Measurements from ENCODE around the gene MRPL4. TPM values are rescaled to one million over a fixed set of nuclear protein-coding genes. Genes with fewer than 3 reads are reported as not detected.
A peak's percentile ranks its signal among the peaks of the same experiment; 100 is the strongest.

MRPL4 gene
- polyA plus RNA-seq: 10 to 100 TPM; 25.7 to 71.6 TPM

DNA sequence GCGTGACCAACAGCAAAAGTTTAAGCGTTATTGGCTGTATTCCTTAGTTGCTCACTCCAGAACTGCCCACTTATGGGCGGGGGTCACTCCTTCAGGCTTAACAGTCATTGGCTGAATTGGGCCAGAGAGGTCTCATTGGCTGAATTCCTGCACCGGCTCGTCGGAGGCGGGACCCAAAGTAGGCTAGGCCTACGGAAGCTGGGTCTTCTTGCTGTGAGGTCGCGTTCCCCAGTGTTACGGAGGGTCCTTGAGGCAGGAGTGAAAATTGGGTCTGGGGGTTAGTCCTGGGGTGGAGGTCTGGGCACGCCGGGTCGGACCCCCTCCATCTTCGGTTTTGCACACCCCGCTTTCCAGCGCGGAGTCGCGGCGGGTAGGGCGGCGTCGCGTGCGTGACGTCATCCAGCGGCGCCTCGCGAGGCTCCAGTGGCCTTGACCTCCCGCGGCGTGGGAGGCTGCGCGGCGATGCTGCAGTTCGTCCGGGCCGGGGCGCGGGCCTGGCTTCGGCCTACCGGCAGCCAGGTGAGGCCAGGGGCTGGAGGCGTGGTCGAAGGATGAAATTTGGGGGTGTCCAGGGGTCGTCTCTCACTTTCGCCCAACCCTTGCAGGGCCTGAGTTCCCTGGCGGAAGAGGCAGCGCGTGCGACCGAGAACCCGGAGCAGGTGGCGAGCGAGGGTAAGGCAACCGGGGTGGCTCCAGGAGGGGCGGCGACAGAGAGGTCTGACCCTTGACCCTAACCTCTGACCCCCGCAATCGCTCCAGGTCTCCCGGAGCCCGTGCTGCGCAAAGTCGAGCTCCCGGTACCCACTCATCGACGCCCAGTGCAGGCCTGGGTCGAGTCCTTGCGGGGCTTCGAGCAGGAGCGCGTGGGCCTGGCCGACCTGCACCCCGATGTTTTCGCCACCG is at the start of gene MRPL4:
TSS of gene MRPL4 (plus strand) at position 423 of the 903 bp plus-strand sequence. CDS start at position 463, 40 bp downstream.
- Histone ChIP-seq H3K4me3 (ENCODE audit: low read depth in 1 of 2, low read length in 2 of 2) (peak within 1 kb of the TSS; percentile 87 to 89), H3K4me1 (ENCODE audit: control insufficient read depth in 2 of 2, insufficient read depth in 2 of 2, low read length in 1 of 2) (no peaks in the 10 kb centered on the region), H3K27ac (ENCODE audit: low read depth in 2 of 2, low read length in 1 of 2) (peak within 1 kb of the TSS; percentile 73 to 92), H3K27me3 (ENCODE audit: control insufficient read depth in 1 of 2, insufficient read depth in 2 of 2, low read length in 2 of 2) (no peaks in the 10 kb centered on the region), H3K9me3 (ENCODE audit: control insufficient read depth in 2 of 2, insufficient read depth in 1 of 2, low read depth in 1 of 2, low read length in 1 of 2) (no peaks in the 10 kb centered on the region), H3K36me3 (ENCODE audit: control insufficient read depth in 2 of 2, insufficient read depth in 2 of 2, low read length in 1 of 2) (peaks cover 9 to 17% of the 10 kb centered on the region in 2 donors)
- 0 to 1% methylated on average over 76 to 77 of the region's 77 CpGs for WGBS, 2 donors

DNA sequence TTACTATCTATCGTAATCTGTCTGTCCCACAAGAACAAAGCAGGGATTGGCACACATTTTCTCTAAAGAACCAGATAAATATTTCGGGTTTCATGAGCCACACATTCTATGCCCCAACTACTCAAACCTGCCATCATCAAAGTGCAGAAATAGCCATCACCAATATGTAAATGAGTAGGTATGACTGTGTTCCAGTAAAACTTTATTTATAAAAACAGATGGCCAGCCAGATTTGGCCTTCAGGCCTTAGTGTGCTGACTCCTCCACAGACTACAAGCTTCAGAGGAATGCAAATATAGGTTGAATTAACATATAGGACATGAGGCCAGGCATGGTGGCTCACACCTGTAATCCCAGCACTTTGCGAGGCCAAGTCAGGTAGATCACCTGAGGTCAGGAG is 48.3 kb upstream of the MRPL4 start:
- no peaks in the 10 kb centered on the region for H3K9me3 ChIP-seq (ENCODE audit: control insufficient read depth in 2 of 2, insufficient read depth in 1 of 2, low read depth in 1 of 2, low read length in 1 of 2)
- H3K36me3 ChIP-seq (ENCODE audit: control insufficient read depth in 2 of 2, insufficient read depth in 2 of 2, low read length in 1 of 2): no peaks in the 10 kb centered on the region
- no peaks in the 10 kb centered on the region for H3K27me3 ChIP-seq (ENCODE audit: control insufficient read depth in 1 of 2, insufficient read depth in 2 of 2, low read length in 2 of 2)
- no peaks in the 10 kb centered on the region for H3K4me1 ChIP-seq (ENCODE audit: control insufficient read depth in 2 of 2, insufficient read depth in 2 of 2, low read length in 1 of 2)
- WGBS, 2 donors: 94 to 97% methylated on average over 3 of the region's 3 CpGs
- no peak overlapping the region for H3K4me3 ChIP-seq (ENCODE audit: low read depth in 1 of 2, low read length in 2 of 2)
- no peak overlapping the region for H3K27ac ChIP-seq (ENCODE audit: low read depth in 2 of 2, low read length in 1 of 2)

DNA sequence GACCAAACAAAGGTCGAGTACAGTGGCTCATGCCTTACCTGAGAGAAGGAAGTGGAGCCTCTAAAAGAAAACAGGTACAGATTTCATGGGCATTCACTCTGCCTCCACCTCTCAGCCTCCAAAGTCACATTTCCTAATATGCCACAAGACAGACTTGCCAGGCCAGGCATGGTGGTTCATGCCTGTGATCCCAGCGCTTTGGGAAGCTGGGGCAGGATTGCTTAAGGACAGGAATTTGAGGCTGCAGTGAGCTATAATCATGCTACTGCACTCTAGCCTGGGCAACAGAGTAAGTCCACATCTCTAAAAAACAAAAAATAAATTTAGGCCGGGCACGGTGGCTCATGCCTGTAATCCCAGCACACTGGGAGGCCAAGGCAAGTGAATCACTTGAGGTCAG is 46.4 kb upstream of the MRPL4 start:
- H3K4me1 ChIP-seq (ENCODE audit: control insufficient read depth in 2 of 2, insufficient read depth in 2 of 2, low read length in 1 of 2): no peaks in the 10 kb centered on the region
- 91 to 96% methylated on average over 4 of the region's 4 CpGs for WGBS, 2 donors
- H3K27me3 ChIP-seq (ENCODE audit: control insufficient read depth in 1 of 2, insufficient read depth in 2 of 2, low read length in 2 of 2): no peaks in the 10 kb centered on the region
- no peaks in the 10 kb centered on the region for H3K36me3 ChIP-seq (ENCODE audit: control insufficient read depth in 2 of 2, insufficient read depth in 2 of 2, low read length in 1 of 2)
- no peak overlapping the region for H3K27ac ChIP-seq (ENCODE audit: low read depth in 2 of 2, low read length in 1 of 2)
- H3K9me3 ChIP-seq (ENCODE audit: control insufficient read depth in 2 of 2, insufficient read depth in 1 of 2, low read depth in 1 of 2, low read length in 1 of 2): no peaks in the 10 kb centered on the region
- no peak overlapping the region for H3K4me3 ChIP-seq (ENCODE audit: low read depth in 1 of 2, low read length in 2 of 2)

DNA sequence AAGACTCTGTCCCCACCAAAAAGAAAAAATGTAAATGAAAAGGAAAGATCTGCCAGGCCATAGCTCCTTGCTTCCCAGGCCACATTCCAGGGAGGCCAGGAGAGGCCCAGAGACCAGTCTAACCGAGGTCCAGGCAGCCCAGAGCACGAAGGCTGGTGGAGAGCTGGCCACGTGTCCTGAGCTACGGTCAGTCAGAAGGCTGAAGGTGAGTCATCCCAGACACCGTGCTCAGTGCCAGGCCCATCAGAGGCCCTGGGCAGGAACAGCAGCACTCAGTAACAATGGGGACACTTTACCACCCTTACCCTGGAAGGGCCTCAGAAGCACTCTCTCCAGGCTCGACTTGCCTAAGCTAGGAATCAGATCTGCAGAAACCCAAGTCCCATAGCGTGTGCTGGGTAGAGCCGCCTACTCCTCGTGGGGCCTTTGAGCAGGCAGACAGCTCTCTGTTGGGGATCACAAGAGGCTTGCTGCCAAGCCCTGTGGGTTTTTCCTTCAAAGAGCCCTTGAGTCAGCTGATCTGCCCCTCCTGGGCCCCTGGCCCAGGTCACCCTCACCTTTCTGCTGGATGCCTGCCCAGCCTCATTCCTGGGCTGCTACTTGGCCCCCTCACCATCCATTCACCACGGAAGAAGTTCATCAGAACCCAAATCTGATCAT is 45.7 kb upstream of the MRPL4 start:
- Histone ChIP-seq H3K27me3 (ENCODE audit: control insufficient read depth in 1 of 2, insufficient read depth in 2 of 2, low read length in 2 of 2) (no peaks in the 10 kb centered on the region), H3K4me1 (ENCODE audit: control insufficient read depth in 2 of 2, insufficient read depth in 2 of 2, low read length in 1 of 2) (no peaks in the 10 kb centered on the region), H3K27ac (ENCODE audit: low read depth in 2 of 2, low read length in 1 of 2) (no peak overlapping the region), H3K4me3 (ENCODE audit: low read depth in 1 of 2, low read length in 2 of 2) (no peak overlapping the region), H3K9me3 (ENCODE audit: control insufficient read depth in 2 of 2, insufficient read depth in 1 of 2, low read depth in 1 of 2, low read length in 1 of 2) (no peaks in the 10 kb centered on the region), H3K36me3 (ENCODE audit: control insufficient read depth in 2 of 2, insufficient read depth in 2 of 2, low read length in 1 of 2) (no peaks in the 10 kb centered on the region)
- WGBS, 2 donors: 74 to 80% methylated on average over 10 of the region's 10 CpGs

DNA sequence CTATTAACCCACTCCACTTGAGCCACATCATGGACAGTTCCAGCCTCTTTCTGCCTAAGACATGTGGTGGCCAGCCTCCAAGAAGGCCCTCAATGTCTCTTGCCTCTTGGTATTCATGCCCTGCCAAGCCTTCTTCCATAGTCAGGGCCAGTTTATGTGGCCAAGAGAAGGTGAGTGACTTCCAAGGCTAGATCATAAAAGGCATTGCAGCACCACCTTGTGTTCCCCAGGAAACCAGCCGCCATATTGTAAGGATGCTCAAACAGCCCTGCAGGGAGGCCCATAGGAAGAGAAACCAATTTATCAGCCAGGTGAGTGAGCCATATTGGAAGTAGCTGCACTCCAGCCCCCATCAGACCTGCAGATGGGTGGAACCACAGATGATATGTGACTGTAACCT is 45.0 kb upstream of the MRPL4 start:
- Histone ChIP-seq H3K4me1 (ENCODE audit: control insufficient read depth in 2 of 2, insufficient read depth in 2 of 2, low read length in 1 of 2) (no peaks in the 10 kb centered on the region), H3K27me3 (ENCODE audit: control insufficient read depth in 1 of 2, insufficient read depth in 2 of 2, low read length in 2 of 2) (no peaks in the 10 kb centered on the region), H3K9me3 (ENCODE audit: control insufficient read depth in 2 of 2, insufficient read depth in 1 of 2, low read depth in 1 of 2, low read length in 1 of 2) (no peaks in the 10 kb centered on the region), H3K36me3 (ENCODE audit: control insufficient read depth in 2 of 2, insufficient read depth in 2 of 2, low read length in 1 of 2) (no peaks in the 10 kb centered on the region), H3K4me3 (ENCODE audit: low read depth in 1 of 2, low read length in 2 of 2) (no peak overlapping the region), H3K27ac (ENCODE audit: low read depth in 2 of 2, low read length in 1 of 2) (no peak overlapping the region)
- WGBS, 2 donors: 98 to 100% methylated on average over 1 of the region's 1 CpG

DNA sequence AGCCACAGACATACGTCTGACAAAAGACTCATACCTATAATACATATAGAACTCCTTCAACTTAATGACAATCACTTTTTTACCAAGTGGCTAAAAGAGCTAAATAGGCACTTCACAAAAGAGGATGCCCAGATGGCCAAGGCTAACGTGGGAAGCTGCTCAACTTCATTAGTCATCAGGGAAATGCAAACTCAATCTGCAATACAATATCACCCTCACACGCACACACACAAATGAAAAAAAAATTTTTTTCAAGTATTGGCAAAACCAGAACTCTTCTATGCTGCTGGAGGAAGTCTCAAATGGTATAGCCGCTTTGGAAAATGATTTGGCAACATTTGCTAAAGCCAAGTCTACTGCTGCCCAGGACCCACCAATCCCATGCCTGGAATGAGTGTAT is 42.7 kb upstream of the MRPL4 start:
- no peaks in the 10 kb centered on the region for H3K36me3 ChIP-seq (ENCODE audit: control insufficient read depth in 2 of 2, insufficient read depth in 2 of 2, low read length in 1 of 2)
- 55 to 61% methylated on average over 4 of the region's 4 CpGs for WGBS, 2 donors

DNA sequence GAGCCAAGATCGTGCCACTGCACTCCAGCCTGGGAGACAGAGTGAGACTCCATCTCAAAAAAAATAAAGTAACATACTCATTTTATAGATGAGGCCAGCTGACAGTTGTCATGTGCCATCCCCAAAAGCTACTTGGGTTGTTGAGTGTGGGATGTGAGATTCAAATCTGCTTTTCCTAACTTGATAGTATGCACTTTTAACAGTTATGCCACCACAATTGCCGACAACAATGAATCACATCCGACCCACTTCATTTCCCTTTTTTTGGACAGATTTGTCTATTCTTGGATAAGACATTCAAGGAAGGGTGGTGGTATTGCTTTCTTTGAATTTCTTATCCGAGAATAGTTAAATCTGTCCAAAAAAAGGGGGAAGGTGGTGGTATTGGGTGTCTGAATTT is 41.0 kb upstream of the MRPL4 start:
- Histone ChIP-seq H3K27ac (ENCODE audit: low read depth in 2 of 2, low read length in 1 of 2) (no peak overlapping the region), H3K27me3 (ENCODE audit: control insufficient read depth in 1 of 2, insufficient read depth in 2 of 2, low read length in 2 of 2) (no peaks in the 10 kb centered on the region), H3K9me3 (ENCODE audit: control insufficient read depth in 2 of 2, insufficient read depth in 1 of 2, low read depth in 1 of 2, low read length in 1 of 2) (no peaks in the 10 kb centered on the region), H3K4me1 (ENCODE audit: control insufficient read depth in 2 of 2, insufficient read depth in 2 of 2, low read length in 1 of 2) (no peaks in the 10 kb centered on the region), H3K36me3 (ENCODE audit: control insufficient read depth in 2 of 2, insufficient read depth in 2 of 2, low read length in 1 of 2) (no peaks in the 10 kb centered on the region), H3K4me3 (ENCODE audit: low read depth in 1 of 2, low read length in 2 of 2) (no peak overlapping the region)
- 86 to 87% methylated on average over 4 of the region's 4 CpGs for WGBS, 2 donors

More for the DNA sequence above, 42.7 kb upstream of the MRPL4 start:
- Histone ChIP-seq H3K4me1 (ENCODE audit: control insufficient read depth in 2 of 2, insufficient read depth in 2 of 2, low read length in 1 of 2) (no peaks in the 10 kb centered on the region), H3K4me3 (ENCODE audit: low read depth in 1 of 2, low read length in 2 of 2) (no peak overlapping the region), H3K27me3 (ENCODE audit: control insufficient read depth in 1 of 2, insufficient read depth in 2 of 2, low read length in 2 of 2) (no peaks in the 10 kb centered on the region), H3K9me3 (ENCODE audit: control insufficient read depth in 2 of 2, insufficient read depth in 1 of 2, low read depth in 1 of 2, low read length in 1 of 2) (no peaks in the 10 kb centered on the region), H3K27ac (ENCODE audit: low read depth in 2 of 2, low read length in 1 of 2) (no peak overlapping the region)

DNA sequence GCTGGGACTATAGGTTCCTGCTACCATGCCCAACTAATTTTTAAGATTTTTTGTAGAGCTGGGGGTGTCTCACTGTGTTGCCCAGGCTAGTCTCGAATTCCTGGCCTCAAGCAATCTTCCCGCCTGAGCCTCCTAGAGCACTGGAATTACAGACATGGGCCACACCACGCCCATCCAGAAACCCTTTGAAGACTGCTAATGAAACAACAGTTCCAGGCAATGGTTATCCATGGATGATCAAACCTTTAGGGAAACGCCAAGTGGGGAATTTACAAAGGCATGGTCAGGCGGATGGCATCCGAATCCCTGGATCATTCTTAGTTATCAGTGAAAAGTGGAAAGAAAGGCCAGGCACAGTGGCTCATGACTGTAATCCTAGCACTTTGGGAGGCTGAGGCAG is 40.3 kb upstream of the MRPL4 start:
- WGBS, 2 donors: 63 to 65% methylated on average over 6 of the region's 6 CpGs
- Histone ChIP-seq H3K27me3 (ENCODE audit: control insufficient read depth in 1 of 2, insufficient read depth in 2 of 2, low read length in 2 of 2) (no peaks in the 10 kb centered on the region), H3K27ac (ENCODE audit: low read depth in 2 of 2, low read length in 1 of 2) (no peak overlapping the region), H3K4me3 (ENCODE audit: low read depth in 1 of 2, low read length in 2 of 2) (no peak overlapping the region), H3K9me3 (ENCODE audit: control insufficient read depth in 2 of 2, insufficient read depth in 1 of 2, low read depth in 1 of 2, low read length in 1 of 2) (no peaks in the 10 kb centered on the region), H3K4me1 (ENCODE audit: control insufficient read depth in 2 of 2, insufficient read depth in 2 of 2, low read length in 1 of 2) (no peaks in the 10 kb centered on the region), H3K36me3 (ENCODE audit: control insufficient read depth in 2 of 2, insufficient read depth in 2 of 2, low read length in 1 of 2) (no peaks in the 10 kb centered on the region)

DNA sequence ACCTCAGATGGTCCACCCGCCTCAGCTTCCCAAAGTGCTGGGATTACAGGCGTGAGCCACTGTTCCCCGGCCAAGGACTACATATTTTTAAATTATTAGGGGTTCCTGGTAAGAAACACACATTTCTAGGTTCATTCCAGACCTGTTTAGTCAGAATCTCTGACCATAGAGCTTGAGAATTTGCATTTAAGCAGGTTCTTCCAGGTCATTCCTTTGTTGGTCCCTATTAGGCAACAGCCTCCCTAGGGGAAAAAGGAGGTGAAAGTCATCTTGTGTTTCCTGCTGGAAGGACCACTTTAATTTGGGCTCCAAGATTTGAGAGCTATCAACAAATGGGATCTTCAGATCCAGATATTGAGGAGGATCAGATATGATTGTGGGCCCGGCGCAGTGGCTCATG is 37.2 kb upstream of the MRPL4 start:
- no peaks in the 10 kb centered on the region for H3K9me3 ChIP-seq (ENCODE audit: control insufficient read depth in 2 of 2, insufficient read depth in 1 of 2, low read depth in 1 of 2, low read length in 1 of 2)
- no peaks in the 10 kb centered on the region for H3K4me1 ChIP-seq (ENCODE audit: control insufficient read depth in 2 of 2, insufficient read depth in 2 of 2, low read length in 1 of 2)
- H3K27ac ChIP-seq (ENCODE audit: low read depth in 2 of 2, low read length in 1 of 2): no peak overlapping the region
- no peak overlapping the region for H3K4me3 ChIP-seq (ENCODE audit: low read depth in 1 of 2, low read length in 2 of 2)
- no peaks in the 10 kb centered on the region for H3K27me3 ChIP-seq (ENCODE audit: control insufficient read depth in 1 of 2, insufficient read depth in 2 of 2, low read length in 2 of 2)
- WGBS, 2 donors: 94 to 95% methylated on average over 5 of the region's 5 CpGs
- H3K36me3 ChIP-seq (ENCODE audit: control insufficient read depth in 2 of 2, insufficient read depth in 2 of 2, low read length in 1 of 2): no peaks in the 10 kb centered on the region

Data from esophagus (tissue), 2 donors.